Stimulated activated effector memory CD8-positive, alpha-beta T cell treated with anti-CD3 and anti-CD28 coated beads, Interleukin-12 subunit alpha, Interleukin-12 subunit beta, amount 100 ng/mL, for 72 hours (primary cell): Measurements from ENCODE around the gene OSBP2.

ENCODE experiments used
- ATAC-seq: fragments of 150-1000 bp; cut with Tn5 transposase; 2 replicates; pipeline ENCODE4 v1.10.0; 2021
- DNase-seq, 2 donors: peaks; one replicate each; pipeline ENCODE4 v3.0.0; 2021 to 2022; ENCODE audit warnings: low spot score in 2 of 2
- H3K27ac Mint-ChIP-seq: one replicate; pipeline ENCODE4 v1.8.0; 2022; ENCODE audit warnings: mild to moderate bottlenecking, mixed read lengths
- H3K36me3 Mint-ChIP-seq: one replicate; pipeline ENCODE4 v1.8.0; 2022; ENCODE audit warnings: mild to moderate bottlenecking, mixed read lengths
- H3K4me1 Mint-ChIP-seq: one replicate; pipeline ENCODE4 v1.8.0; 2022; ENCODE audit warnings: mixed read lengths
- H3K4me3 Mint-ChIP-seq: one replicate; pipeline ENCODE4 v1.8.0; 2022; ENCODE audit warnings: mild to moderate bottlenecking, mixed read lengths
- H3K9me3 Mint-ChIP-seq: one replicate; pipeline ENCODE4 v1.8.0; 2022; ENCODE audit warnings: mixed read lengths

OSBP2 gene

DNA sequence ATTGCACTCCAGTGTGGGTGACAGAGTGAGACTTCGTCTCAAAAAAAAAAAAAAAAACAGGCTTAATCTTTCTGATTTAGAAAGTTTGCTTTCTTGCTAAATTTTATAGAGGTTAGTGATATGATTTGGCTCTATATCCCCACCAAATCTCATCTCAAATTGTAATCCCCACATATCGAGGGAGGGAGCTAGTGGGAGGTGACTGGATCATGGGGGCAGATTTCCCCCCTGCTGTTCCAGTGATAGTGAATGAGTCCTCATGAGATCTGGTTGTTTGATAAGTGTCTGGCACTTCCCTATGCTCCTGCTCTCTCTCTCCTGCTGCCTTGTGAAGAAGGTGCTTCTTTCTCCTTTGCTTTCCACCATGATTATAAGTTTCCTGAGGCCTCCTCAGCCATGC, 90.9 kb downstream of the OSBP2 start:
- no peak overlapping the region for H3K4me3 Mint-ChIP-seq
- no peak overlapping the region for H3K27ac Mint-ChIP-seq
- H3K9me3 Mint-ChIP-seq: no peaks in the 10 kb centered on the region
- H3K36me3 Mint-ChIP-seq: no peaks in the 10 kb centered on the region
- ATAC-seq (no peak), DNase-seq (no peak)
- no peaks in the 10 kb centered on the region for H3K4me1 Mint-ChIP-seq

- no peak for DNase-seq
- no peak for ATAC-seq
- H3K4me1 Mint-ChIP-seq: no peaks in the 10 kb centered on the region
- H3K27ac Mint-ChIP-seq: no peak overlapping the region
- H3K9me3 Mint-ChIP-seq: no peaks in the 10 kb centered on the region
- no peak overlapping the region for H3K4me3 Mint-ChIP-seq
- no peaks in the 10 kb centered on the region for H3K36me3 Mint-ChIP-seq
Observed at GRCh38 chr22:30790366-30790765, 95.7 kb downstream of the OSBP2 start.

GRCh38 chr22:30792456-30792855, 97.8 kb downstream of the OSBP2 start:
- H3K9me3 Mint-ChIP-seq: no peaks in the 10 kb centered on the region
- ATAC-seq: no peak

DNA sequence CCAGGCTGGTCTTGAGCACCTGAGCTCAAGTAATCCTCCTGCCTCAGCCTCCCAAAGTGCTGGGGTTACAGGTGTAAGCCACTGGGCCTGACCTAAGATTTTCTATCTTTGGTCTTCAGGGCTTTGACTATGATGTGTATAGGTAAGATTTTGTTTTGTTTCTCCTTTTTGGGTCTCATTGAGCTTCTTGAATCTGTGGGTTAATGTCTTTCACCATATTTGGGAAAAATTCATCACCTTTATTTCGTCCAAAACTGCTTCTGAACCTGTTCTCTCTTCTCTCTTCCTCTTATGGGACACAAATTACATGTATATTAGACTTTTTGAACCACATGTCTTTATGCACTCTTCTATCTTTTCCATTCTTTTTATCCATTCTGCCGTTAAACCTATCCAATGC, 100.4 kb downstream of the OSBP2 start:
- DNase-seq (no peak), ATAC-seq (no peak)
- Mint-ChIP-seq H3K9me3 (no peaks in the 10 kb centered on the region), H3K4me3 (no peak overlapping the region), H3K36me3 (no peaks in the 10 kb centered on the region), H3K4me1 (no peaks in the 10 kb centered on the region), H3K27ac (no peak overlapping the region)

More at GRCh38 chr22:30792456-30792855, 97.8 kb downstream of the OSBP2 start:
- no peak for DNase-seq
- H3K36me3 Mint-ChIP-seq: no peaks in the 10 kb centered on the region
- H3K4me1 Mint-ChIP-seq: no peaks in the 10 kb centered on the region
- H3K4me3 Mint-ChIP-seq: no peak overlapping the region
- H3K27ac Mint-ChIP-seq: no peak overlapping the region

DNA sequence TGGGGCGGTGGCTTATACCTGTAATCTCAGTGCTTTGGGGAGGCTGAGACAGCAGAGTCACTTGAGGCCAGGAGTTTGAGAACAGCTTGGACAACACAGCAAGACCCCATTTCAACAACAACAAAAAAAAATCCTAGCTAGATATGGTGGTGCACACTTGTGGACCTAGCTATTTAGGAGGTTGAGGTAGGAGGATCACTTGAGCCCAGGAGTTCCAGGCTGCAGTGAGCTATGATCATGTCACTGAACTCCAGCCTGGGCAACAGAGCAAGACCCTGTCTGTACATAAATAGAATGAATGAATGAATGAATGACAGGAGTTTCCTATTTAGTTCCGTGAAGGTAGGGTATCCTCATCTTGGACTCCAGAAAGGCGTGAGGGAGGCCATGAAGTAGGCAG, 107.0 kb downstream of the OSBP2 start:
- Mint-ChIP-seq H3K27ac (no peak overlapping the region), H3K4me3 (no peak overlapping the region)

DNA sequence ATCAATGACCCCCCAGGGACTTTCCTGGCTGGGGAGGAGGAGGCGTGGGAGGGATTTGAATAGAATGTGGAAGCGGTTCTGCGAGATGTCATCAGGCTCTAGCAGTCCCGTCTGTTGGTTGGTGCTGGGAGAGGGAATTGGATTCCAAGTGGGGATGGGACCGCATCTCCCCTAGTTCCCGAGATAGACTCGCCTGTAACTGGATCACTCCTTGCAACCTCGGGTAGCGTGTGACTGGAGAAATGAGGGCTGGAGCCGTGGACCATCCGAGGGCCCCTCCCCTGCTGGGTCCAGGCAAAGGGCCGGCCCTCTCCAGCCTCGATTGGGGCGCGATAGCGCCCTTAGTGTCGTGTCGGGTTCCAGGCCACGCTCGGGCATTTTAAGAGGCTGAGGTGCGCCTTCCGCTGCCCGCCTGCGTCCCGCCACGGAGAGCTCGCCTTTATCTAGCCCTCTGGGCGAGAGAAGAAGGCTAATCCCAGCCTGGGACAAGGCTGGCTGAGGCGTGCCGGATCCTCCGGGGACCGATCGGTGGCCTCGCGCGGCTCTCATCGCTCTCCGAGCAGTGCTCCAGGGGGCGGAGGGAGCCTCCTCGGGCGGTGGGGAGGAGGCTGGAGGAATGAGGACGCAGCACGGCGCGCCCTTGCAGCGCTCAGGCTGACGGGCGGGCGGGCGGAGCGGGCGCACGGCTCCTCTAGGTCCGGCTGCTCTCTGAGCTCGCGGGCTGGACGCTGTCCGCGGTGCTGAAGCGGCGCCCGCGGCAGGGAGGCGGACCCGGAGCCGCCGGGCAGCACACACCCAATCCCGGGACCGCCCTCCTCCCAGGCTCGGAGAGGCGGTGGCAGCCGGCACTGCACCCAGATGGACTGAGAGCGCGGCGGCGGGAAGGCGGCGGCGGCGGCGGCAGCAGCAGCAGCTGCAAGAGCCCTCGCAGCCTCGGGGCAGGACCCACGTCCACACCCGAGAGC, 107.8 kb downstream of the OSBP2 start:
- DNase-seq: peak; percentile 59 to 73
- Mint-ChIP-seq H3K9me3 (no peaks in the 10 kb centered on the region), H3K4me3 (no peak overlapping the region), H3K27ac (no peak overlapping the region), H3K4me1 (peaks cover 14% of the 10 kb centered on the region), H3K36me3 (no peaks in the 10 kb centered on the region)
- peak; percentile 93 for ATAC-seq

More for the DNA sequence above, 107.0 kb downstream of the OSBP2 start:
- Mint-ChIP-seq H3K36me3 (no peaks in the 10 kb centered on the region), H3K9me3 (no peaks in the 10 kb centered on the region), H3K4me1 (peaks cover 7% of the 10 kb centered on the region)
- DNase-seq (no peak), ATAC-seq (no peak)

GRCh38 chr22:30803679-30804078, 109.0 kb downstream of the OSBP2 start:
- no peak for DNase-seq
- no peaks in the 10 kb centered on the region for H3K9me3 Mint-ChIP-seq

GRCh38 chr22:30804626-30805025, 110.0 kb downstream of the OSBP2 start:
- Mint-ChIP-seq H3K27ac (no peak overlapping the region), H3K4me1 (peaks cover 16% of the 10 kb centered on the region), H3K9me3 (no peaks in the 10 kb centered on the region), H3K36me3 (no peaks in the 10 kb centered on the region), H3K4me3 (no peak overlapping the region)
- DNase-seq (no peak), ATAC-seq (no peak)

More at GRCh38 chr22:30803679-30804078, 109.0 kb downstream of the OSBP2 start:
- Mint-ChIP-seq H3K27ac (no peak overlapping the region), H3K4me1 (peaks cover 14% of the 10 kb centered on the region), H3K36me3 (no peaks in the 10 kb centered on the region), H3K4me3 (no peak overlapping the region)
- no peak for ATAC-seq

GRCh38 chr22:30806391-30806861, 111.8 kb downstream of the OSBP2 start:
- DNase-seq: no peak
- H3K4me3 Mint-ChIP-seq: no peak overlapping the region

DNA sequence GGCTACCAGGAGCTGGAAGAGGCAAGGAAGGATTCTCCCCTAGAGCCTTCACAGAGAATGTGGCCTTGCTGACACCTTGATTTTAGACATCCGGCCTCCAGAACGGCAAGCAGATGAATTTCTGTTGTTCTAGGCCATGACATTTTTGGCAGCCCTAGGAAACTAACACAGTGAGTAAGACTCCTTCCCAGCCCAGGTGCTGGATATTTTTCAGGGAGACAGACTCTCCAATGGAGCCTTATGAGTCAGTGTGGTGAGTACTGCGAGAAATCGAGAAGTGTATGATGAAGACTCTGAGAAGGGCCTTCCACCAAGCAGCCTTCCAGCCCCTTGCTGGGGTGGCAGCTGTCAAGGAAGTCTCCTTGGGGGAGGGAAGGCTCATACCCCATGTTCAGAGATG, 114.4 kb downstream of the OSBP2 start:
- no peaks in the 10 kb centered on the region for H3K36me3 Mint-ChIP-seq
- DNase-seq: no peak
- ATAC-seq: no peak
- H3K4me1 Mint-ChIP-seq: peaks cover 25% of the 10 kb centered on the region
- H3K27ac Mint-ChIP-seq: no peak overlapping the region
- H3K9me3 Mint-ChIP-seq: no peaks in the 10 kb centered on the region
- H3K4me3 Mint-ChIP-seq: no peak overlapping the region

More at GRCh38 chr22:30806391-30806861, 111.8 kb downstream of the OSBP2 start:
- ATAC-seq: peak; percentile 20
- no peaks in the 10 kb centered on the region for H3K36me3 Mint-ChIP-seq
- H3K27ac Mint-ChIP-seq: no peak overlapping the region
- H3K4me1 Mint-ChIP-seq: peaks cover 25% of the 10 kb centered on the region
- H3K9me3 Mint-ChIP-seq: no peaks in the 10 kb centered on the region

- Mint-ChIP-seq H3K9me3 (no peaks in the 10 kb centered on the region), H3K4me1 (peaks cover 25% of the 10 kb centered on the region), H3K27ac (no peak overlapping the region), H3K4me3 (no peak overlapping the region), H3K36me3 (no peaks in the 10 kb centered on the region)
- DNase-seq: no peak
- ATAC-seq: peak; percentile 45
Observed at GRCh38 chr22:30810105-30810504, 115.4 kb downstream of the OSBP2 start.

DNA sequence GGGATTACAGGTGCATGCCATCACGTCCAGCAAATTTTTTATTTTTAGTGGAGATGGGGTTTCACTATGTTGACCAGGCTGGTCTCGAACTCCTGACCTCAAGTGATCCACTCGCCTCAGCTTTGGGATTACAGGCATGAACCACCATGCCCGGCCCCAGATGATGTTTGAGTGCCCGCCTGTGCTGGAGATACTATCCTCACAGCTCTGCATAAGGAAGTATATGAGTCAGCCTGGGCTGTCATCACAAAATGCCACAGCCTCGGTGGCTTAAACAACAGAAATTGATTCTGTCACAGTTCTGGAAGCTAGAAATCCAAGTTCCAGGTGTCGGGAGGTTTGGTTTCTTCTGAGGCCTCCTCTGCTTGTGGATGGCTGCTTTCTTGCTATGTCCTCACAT, 119.3 kb downstream of the OSBP2 start:
- no peak overlapping the region for H3K4me3 Mint-ChIP-seq
- H3K9me3 Mint-ChIP-seq: no peaks in the 10 kb centered on the region
- DNase-seq: no peak
- no peak overlapping the region for H3K27ac Mint-ChIP-seq
- H3K36me3 Mint-ChIP-seq: no peaks in the 10 kb centered on the region
- H3K4me1 Mint-ChIP-seq: peaks cover 11% of the 10 kb centered on the region
- ATAC-seq: no peak

- Mint-ChIP-seq H3K27ac (no peak overlapping the region), H3K4me1 (peaks cover 6% of the 10 kb centered on the region), H3K9me3 (no peaks in the 10 kb centered on the region), H3K4me3 (no peak overlapping the region), H3K36me3 (no peaks in the 10 kb centered on the region)
- ATAC-seq (no peak), DNase-seq (no peak)
Observed at GRCh38 chr22:30816413-30816812, 121.7 kb downstream of the OSBP2 start.

DNA sequence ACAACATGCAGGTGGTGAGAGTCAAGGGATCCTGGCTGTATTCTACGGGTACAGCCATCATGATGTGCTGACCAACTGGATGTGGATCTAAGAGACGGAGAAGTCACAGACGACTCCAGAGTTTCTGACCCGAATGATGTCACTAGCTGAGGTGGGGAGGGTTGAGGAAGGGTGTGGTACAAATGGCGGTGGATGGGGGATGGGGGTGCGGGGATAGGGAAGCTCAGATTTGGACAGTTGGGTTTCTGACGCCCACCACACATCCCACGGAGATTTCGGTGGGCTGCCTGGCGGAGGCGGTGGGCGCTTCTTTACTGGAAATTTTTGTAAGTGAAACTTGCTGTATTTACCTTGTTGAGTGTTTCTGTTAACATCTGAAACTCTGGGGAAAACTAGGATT, 126.7 kb downstream of the OSBP2 start:
- H3K4me1 Mint-ChIP-seq: peaks cover 10% of the 10 kb centered on the region
- no peak for DNase-seq
- no peak overlapping the region for H3K27ac Mint-ChIP-seq
- H3K4me3 Mint-ChIP-seq: no peak overlapping the region
- no peaks in the 10 kb centered on the region for H3K36me3 Mint-ChIP-seq
- no peak for ATAC-seq
- no peaks in the 10 kb centered on the region for H3K9me3 Mint-ChIP-seq

DNA sequence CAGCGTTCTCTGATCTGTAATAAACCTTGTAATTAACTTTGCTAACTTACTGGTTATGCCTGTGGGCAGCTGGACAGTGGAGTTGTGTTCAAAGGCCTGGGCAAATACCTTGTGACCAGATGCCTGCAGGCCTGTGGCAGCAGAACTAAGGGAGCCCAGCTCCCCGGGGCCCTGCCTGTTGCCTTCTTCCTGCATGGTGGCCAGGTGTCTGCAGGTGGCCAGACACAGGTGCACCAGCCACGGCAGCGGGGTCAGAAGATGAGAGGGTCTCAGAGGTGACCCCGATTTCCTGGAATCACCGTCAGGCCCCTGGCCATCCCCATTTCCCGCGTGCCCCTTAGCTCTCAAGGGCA, 127.2 kb downstream of the OSBP2 start:
- no peaks in the 10 kb centered on the region for H3K9me3 Mint-ChIP-seq
- H3K27ac Mint-ChIP-seq: no peak overlapping the region
- ATAC-seq (no peak), DNase-seq (no peak)
- no peaks in the 10 kb centered on the region for H3K36me3 Mint-ChIP-seq
- H3K4me3 Mint-ChIP-seq: peak overlapping the region; percentile 26
- peaks cover 14% of the 10 kb centered on the region for H3K4me1 Mint-ChIP-seq
